GOT3 (cell line): ENCODE measurements around the gene ADGRD1.

Experiments used
- DNase-seq: peaks from one replicate; lab custom pipeline; 2025; ENCODE audit warnings: mixed read lengths; lab: John Stamatoyannopoulos, UW

ADGRD1 gene

GRCh38 chr12:131102991-131103668 lies 149.4 kb downstream of the ADGRD1 start:
- no peak for DNase-seq

- no peak for DNase-seq
These were observed 150.2 kb downstream of the ADGRD1 start for GRCh38 chr12:131103669-131104462.

DNA sequence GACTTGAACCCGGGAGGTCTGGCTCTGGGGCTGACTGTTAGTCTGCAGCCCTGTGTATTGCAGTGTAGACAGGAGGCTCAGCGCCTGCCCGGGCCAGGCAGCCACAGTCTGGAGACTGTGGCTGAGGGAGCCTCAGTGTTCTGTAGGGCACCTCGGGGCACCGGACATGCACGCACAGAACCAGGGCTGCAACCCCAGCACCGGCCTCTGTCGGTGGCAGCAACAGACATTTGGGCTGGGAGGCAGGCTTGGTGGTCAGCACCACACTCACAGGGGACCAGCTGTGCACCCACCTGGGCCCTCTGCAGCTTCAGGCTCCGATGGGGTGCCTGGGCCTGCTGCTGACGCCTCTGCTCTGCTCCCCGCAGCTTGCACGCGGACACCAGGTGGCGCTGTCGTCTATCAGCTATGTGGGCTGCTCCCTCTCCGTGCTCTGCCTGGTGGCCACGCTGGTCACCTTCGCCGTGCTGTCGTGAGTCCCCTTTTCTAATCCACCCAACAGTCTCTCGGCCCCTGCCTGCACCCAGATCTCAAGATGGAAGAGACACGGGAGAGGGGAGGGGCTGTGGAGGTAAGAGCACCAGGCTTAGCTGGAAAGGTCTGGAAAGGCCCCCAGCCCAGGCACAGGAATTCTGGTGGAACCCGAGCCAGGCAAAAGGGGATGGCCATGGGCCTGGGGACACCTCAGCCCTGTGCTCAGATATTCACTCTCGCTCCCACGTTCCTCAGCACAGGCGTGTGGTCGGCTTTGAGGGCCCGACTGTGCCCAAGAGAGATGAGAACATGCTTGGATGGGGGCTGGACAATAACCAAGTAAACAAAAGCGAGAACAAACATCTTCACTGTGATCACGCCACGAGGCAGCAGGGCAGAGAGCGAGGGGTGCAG lies 151.0 kb downstream of the ADGRD1 start:
- no peak for DNase-seq

- DNase-seq, result no peak
These were observed 151.6 kb downstream of the ADGRD1 start for GRCh38 chr12:131105351-131105735.

DNA sequence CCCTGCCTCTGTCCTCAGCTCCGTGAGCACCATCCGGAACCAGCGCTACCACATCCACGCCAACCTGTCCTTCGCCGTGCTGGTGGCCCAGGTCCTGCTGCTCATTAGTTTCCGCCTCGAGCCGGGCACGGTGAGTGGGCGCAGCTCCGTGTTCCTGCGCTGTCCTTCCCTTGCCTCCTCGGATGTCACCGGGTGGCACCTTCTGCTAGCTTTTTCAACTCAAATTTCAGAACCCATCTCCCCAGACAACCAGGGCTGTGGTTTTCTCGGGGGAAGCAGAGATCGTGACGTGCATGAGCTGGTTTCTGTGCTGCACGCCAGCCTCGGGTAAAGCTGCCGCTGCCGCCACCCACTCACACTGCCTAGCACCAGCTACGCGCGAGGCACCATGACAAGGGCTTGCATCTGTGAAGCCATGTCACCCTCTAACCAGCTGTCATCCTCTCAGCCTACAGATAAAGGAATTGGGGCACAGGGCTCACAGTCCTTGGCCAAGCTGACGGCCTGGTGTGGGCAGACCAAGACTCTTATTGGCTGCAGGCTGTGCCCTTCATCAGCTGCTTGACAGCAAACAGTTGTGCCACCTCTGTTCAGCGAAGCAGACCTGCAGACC lies 152.1 kb downstream of the ADGRD1 start:
- no peak for DNase-seq

DNA sequence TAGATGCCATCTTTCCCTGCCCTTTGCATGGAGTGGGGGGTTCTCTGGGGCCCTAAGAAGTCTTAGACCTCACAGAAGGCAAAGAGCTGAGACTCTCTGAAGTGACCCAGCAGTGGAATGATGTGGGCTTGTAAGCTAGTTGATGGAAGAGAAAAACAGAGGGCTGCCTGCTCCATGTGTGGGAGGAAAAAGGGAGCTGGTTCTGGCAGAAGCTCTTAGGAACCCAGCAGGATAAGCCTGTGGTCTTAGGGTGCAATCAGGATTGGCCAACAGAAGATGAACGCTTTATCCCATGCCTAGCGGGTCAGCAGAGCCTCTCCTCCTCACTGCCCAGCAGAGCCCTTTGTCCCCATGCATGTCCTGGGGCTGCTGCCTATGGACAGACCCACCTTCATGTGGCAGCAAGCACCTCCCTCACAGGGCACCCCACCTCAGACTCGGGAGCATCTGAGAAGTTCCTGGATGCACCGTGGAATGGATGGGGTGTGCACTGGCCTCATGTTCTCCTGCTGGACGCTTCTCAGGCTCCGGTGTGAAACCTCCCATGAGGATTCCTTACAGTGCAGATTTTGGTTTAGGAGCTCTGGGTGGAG lies 152.7 kb downstream of the ADGRD1 start:
- no peak for DNase-seq

- DNase-seq, result no peak
These were observed 154.7 kb downstream of the ADGRD1 start for GRCh38 chr12:131108177-131108955.

GRCh38 chr12:131111446-131111845 lies 157.7 kb downstream of the ADGRD1 start:
- DNase-seq, result no peak

DNA sequence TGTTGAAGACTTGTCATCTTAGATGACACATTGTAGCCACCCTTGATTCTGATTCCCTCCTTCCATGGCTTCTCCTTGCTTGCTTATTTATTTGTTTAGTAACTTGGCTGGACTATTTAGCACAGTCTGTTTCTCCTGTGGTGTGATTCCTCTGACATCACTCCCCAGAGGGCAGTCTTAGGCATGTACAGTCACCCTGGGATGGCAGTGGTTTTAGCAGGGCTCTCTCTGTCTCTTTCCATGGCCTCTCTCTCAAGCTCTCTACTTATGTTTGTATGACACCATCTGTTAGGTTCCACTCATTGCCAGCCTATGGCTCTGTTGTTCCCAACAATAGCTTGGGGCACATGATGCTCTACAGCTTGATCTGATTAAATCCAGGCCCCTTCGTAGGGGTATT lies 158.3 kb downstream of the ADGRD1 start:
- DNase-seq, result no peak

GRCh38 chr12:131112700-131113290 lies 159.1 kb downstream of the ADGRD1 start:
- DNase-seq, result no peak

GRCh38 chr12:131113568-131114270 lies 160.0 kb downstream of the ADGRD1 start:
- no peak for DNase-seq

DNA sequence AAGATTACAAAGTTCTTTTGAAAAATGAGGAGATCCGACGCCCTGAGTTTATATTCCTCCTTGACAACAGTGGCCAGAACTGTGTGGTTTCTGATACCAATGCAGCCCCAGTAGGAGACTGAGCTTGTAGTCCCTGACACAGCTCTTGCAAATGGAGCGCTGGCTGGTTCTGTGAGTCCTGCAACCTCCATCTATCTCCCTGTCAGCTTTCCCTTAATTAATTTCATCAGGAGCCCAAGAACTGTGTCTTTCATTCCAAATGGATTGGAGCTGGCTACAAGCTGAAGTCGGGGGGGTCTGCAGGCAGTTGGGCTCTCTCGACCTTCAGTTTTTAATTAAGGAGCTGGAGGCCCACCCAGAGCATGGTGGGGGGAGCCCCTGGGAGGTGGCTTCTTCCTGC lies 160.6 kb downstream of the ADGRD1 start:
- no peak for DNase-seq

GRCh38 chr12:131114942-131115584 lies 161.4 kb downstream of the ADGRD1 start:
- DNase-seq, result no peak

DNA sequence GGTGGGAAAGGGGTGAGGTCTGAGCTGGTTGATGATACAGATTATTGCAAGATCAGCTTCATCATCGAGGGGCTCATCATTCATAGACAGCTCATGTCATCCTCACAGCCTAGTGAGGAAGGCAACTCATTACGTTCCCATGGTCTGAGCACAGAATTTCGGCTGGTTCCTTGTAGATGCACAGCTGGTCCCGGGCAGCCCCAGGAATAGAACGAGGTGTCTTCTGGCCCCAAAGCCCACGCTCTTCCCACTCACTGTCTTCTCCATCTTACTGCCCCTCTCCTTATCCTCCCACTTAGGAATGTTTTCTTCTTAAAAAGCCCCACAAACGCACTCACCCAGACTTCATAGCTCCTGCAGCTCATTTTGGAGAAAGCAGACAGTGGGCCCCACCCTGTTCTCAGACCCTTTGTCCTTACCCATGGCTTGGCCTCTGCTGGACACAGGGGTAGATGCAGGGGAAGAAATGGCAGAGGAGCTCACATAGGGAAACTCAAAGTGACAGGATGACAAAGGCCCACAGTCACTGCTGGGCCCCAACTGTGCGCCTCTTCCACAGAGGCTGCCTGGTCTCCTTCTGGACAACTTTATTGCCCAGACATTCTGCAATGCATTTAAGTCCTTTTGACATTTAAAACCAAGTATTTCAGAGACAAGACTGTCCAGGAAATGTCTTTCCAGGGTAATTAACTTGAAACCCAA lies 162.2 kb downstream of the ADGRD1 start:
- no peak for DNase-seq

- no peak for DNase-seq
These were observed 162.9 kb downstream of the ADGRD1 start for GRCh38 chr12:131116468-131117117.

DNA sequence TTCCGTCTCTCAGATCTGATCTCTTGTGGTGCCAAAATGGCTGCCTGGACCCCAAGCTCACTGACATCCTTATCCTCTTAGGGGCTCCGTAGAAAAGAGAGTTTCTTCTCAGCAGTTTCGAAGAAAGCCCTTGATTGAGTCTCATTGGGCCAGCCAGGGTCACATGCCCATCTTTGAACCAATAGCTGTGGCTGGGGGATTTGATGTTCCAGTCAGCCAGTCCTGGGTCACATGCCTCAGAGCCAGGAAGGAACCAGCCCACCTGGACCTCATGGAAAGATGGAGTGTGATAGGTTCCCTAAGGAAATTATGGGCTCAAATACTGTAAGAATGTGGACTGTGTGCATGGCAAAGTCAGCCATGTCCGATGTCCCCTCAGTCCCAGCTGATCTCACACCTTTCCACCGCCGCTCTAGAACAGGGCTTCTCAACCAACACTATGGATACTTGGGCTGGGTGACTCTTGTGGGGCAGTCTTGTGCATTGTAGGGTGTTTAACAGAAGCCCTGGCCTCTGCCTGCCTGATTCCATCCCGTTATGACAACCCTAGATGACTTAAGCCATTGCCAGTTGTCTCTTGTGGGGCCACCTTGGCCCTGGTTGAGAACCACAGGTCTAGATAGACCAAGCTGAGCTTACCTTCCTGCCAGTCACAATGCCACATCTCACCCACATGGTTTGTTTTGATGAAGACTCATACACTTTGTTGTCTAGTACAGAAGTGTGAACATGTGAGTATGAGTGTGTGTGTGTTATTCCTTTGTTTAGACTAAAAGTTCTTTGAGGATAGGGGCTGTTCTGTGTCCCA lies 163.9 kb downstream of the ADGRD1 start:
- DNase-seq, result no peak

DNA sequence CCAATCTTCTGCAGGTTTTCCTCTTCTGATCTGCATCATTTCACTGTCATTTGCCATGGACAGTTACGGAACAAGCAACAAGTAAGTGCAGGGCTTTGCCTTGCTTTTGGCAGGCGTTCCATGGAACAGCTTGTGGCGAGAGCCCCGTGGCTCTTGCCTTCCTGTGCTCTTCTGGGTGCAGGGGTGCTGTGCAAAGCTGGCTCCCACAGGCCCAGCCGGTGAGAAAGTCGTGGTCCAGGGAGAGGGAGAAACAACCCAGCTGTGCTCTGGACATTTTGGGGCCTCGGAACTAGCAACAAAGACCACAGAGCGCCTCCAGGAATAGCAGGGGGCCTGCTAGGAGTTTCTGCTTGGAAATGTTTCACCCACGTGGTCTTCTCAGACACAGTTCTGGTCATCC lies 164.7 kb downstream of the ADGRD1 start:
- no peak for DNase-seq
